Right hindlimb (tissue), 1 donor: ENCODE data around the gene CD3G.
"Not testable (repeated sequence)": the region's sequence is repeated elsewhere in the genome, so short reads cannot be mapped to it uniquely, and the experiment has no call there.

Experiments
- DNase-seq: peaks from one replicate; pipeline ENCODE4 v3.0.0-alpha.2; 2018

CD3G gene

DNA sequence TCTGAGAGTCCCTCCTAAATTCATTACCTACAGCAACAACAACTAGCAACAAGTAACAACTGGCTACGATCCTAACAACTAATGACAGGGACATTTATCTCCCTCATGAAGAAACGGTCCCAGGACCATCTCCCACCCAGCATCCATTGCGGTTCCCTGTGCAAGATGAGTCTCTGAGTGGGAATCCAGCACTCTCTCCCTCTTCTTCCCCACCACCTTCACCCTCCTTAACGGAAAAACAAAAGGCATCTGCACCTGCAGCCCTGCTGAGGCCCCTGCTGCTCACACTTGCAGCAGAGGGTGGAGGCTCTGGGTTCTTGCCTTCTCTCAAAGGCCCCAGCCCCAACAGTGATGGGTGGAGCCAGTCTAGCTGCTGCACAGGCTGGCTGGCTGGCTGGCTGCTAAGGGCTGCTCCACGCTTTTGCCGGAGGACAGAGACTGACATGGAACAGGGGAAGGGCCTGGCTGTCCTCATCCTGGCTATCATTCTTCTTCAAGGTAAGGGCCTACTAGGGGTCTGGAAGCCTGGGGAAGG, at the start of gene CD3G:
Gene CD3G (plus strand): TSS at position 364 of the 535 bp plus-strand sequence. CDS start 80 bp downstream, at position 444.
- no peak for DNase-seq

DNA sequence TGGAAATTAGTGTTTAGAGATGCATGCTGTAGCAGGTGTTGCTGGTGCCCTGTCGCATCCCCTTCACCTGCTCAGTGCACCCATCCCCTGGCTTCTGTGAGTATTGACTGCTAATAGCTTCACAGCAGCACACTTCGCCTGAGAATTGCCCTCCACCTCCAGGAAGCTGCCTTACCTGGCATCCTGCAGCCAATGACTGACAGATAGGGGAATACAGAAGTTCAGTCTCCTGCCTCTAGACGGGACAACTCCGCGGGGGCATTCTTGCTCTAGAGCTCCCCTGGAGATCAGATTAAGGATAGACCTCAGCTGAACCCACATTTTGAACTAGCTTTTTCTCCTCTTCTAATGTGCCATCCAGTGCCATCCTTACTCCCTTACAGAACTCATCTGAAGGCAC, 48.9 kb upstream of the CD3G start:
- no peak for DNase-seq

- DNase-seq = no peak
Measured at GRCh38 chr11:118295815-118296454, 48.2 kb upstream of the CD3G start.

GRCh38 chr11:118301600-118302195, 42.4 kb upstream of the CD3G start:
- no peak for DNase-seq

GRCh38 chr11:118304227-118304567, 39.9 kb upstream of the CD3G start:
- DNase-seq = no peak

DNA sequence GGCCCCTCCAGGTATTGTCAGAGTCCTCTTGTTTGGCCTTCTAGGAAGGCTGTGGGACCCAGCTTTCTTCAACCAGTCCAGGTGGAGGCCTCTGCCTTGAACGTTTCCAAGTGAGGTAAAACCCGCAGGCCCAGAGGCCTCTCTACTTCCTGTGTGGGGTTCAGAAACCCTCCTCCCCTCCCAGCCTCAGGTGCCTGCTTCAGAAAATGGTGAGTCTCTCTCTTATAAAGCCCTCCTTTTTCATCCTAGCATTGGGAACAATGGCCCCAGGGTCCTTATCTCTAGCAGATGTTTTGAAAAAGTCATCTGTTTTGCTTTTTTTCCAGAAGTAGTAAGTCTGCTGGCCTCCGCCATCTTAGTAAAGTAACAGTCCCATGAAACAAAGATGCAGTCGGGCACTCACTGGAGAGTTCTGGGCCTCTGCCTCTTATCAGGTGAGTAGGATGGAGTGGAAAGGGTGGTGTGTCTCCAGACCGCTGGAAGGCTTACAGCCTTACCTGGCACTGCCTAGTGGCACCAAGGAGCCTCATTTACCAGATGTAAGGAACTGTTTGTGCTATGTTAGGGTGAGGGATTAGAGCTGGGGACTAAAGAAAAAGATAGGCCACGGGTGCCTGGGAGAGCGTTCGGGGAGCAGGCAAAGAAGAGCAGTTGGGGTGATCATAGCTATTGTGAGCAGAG, 39.4 kb upstream of the CD3G start, which contains the start of gene CD3E:
Gene CD3E (plus strand): TSS at position 163 of the 681 bp plus-strand sequence. CDS start 223 bp downstream, at position 386.
- DNase-seq = no peak

GRCh38 chr11:118305726-118306125, 38.4 kb upstream of the CD3G start:
- DNase-seq = no peak

GRCh38 chr11:118306556-118306955, 37.6 kb upstream of the CD3G start:
- DNase-seq = no peak

DNA sequence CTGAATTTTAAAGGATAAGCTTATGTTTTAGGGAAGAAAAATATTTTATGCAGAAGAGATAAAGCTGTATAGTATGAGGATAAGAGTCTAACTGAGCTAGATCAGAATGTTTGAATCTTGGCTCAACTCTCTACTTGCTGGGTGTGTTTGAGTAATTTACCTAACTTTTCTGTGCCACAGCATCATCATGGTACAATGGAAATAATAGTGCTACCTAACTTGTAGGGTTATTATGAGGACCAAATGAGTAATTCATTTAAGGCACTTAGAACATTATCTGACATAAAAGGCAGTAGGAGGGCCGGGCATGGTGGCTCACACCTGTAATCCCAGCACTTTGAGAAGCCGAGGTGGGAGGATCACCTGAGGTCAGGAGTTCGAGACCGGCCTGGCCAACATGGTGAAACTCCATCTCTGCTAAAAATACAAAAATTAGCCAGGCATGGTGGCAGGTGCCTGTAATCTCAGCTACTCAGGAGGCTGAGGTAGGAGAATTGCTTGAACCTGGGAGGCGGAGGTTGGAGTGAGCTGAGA, 35.1 kb upstream of the CD3G start:
- not testable (repeated sequence) for DNase-seq

DNA sequence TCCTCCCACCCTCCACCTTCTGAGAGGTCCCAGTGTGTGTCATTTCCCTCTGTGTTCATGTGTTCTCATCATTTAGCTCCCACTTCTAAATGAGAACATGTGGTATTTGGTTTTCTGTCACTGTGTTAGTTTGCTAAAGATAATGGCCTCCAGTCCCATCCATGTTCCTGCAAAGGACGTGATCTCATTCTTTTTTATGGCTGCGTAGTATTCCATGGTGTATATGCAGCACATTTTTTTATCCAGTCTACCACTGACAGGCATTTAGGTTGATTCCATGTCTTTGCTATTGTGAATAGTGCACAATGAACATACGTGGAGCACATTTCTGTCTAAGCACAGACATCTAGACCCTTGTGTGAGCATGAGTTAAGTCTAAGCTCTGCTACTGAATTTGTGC, 33.9 kb upstream of the CD3G start:
- no peak for DNase-seq

DNA sequence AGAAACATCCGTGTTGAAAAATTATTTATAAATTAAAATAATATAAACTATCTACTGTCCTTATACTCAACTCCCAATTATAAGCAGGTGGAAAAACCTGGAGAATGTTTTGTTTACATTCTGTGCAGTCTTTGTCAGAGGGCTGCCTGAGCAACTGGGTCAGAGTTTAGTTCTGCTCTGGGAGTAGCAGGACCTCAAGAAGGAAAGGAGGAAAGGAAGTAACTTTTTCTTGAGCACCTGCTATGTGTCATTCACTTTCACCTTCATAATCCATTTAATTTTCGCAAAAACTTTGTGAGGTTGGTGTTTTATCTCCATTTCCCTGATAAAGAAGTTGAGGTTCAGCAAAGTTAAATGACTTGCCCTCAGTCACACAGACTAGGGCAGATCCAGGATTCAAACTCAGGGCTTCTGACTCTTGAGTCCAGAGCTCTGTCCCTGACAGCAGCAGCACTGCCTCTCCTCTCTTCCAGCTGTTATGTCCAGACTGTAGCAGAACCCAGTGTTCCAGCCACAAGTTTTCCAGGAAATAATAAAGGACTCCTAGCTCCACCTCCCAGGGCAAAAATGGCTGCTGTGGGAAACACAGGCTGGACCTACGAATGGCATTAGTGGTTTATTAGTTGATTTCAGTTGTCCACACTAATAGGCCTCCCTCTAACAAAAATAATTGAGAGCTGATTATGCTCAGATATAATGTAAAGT, 33.2 kb upstream of the CD3G start:
- no peak for DNase-seq

- DNase-seq = no peak
Measured at GRCh38 chr11:118311518-118311917, 32.6 kb upstream of the CD3G start.

- DNase-seq = no peak
Measured at GRCh38 chr11:118312328-118312727, 31.8 kb upstream of the CD3G start.

- no peak for DNase-seq
Measured at GRCh38 chr11:118313242-118313641, 30.9 kb upstream of the CD3G start.

GRCh38 chr11:118314988-118315411, 29.1 kb upstream of the CD3G start:
- no peak for DNase-seq

- no peak for DNase-seq
Measured at GRCh38 chr11:118318124-118318523, 26.0 kb upstream of the CD3G start.

- no peak for DNase-seq
Measured at GRCh38 chr11:118318581-118319336, 25.4 kb upstream of the CD3G start.

- DNase-seq = no peak
Measured at GRCh38 chr11:118319337-118319707, 24.8 kb upstream of the CD3G start.

- DNase-seq = no peak
Measured at GRCh38 chr11:118320515-118320914, 23.6 kb upstream of the CD3G start.

DNA sequence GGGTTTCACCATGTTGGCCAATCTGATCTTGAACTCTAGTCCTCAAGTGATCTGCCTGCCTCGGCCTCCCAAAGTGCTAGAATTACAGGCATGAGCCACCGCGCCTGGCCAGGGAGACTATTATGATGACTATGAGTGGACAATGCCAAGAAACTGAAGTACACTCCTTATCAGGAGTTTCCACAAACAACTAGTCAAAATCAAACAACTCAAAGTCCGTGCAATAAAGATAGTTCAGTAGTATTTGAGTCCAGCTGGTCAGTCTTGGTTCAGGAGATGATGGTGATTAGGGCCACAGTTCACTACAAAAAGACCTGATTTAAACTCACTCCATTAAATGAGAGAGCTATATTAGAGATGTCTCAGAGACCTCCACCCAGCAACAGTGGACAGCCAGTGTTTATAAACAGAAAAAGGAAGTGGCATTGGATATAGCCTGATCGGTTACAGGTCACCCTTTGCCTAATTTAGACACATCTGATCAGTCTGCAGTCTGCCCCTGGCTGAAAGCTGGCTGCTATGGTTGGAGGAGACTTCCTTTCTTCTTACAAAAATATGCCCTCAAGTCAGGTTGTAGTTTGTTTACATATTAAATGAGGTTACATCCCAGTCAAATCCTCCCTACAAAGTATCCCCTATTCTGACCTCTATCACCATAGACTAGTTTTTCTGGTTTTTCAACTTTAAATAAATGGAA, 22.6 kb upstream of the CD3G start:
- DNase-seq = no peak

DNA sequence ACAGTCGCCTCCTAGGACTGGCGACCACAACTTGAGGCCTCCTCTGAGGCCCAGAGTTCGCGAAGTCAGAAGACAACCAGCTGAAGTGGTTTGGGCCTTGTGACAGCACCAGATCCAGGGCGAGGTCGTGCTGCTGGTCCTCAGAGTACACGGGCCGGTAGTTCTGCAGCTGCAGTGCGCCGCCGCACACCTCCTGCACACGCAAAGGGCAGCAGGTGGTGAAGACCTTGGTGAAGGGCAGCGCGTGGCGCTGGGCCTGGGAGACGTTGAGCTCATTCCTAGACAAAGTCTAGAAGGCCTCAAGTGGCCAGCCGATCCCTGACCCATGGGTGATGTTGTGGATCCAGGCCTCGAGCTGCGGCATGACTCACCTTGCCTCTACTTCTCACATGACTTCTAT, 21.4 kb upstream of the CD3G start:
- DNase-seq = no peak

DNA sequence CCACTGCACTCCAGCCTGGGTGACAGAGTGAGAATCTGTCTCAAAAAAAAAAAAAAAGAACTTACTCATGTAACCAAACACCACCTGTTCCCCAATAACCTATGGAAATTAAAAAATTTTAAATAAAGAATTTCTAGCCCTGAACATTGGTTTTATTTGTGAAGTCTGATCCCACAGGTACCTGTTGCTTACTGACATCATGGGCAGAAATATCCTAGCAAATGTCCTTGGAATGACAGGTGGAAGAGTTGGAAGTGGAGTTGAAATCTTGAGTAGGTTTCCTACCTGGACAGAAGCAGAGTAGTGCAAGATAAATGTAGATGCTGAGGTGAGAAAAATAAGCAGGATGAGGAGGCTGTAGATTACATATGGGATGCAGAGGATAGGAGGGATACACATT, 18.9 kb upstream of the CD3G start:
- no peak for DNase-seq
